GM18861 (cell line): ENCODE measurements around the gene TMEM54.
"Not testable (repeated sequence)": the region's sequence is repeated elsewhere in the genome, so short reads cannot be mapped to it uniquely, and the experiment has no call there.

Experiments used
- ATAC-seq: cut with Tn5 transposase; IDR thresholded peaks from one replicate; pipeline ENCODE4 v1.9.1; 2021; ENCODE audit not compliant: unreplicated experiment

Gene TMEM54

GRCh38 chr1:32919811-32920733 is 18.9 kb upstream of the TMEM54 start:
- no peak for ATAC-seq

- ATAC-seq = no peak
These were observed 17.0 kb upstream of the TMEM54 start for GRCh38 chr1:32918179-32918578.

- ATAC-seq = no peak
These were observed 16.3 kb upstream of the TMEM54 start for GRCh38 chr1:32917521-32917920.

GRCh38 chr1:32915766-32916706 is 14.8 kb upstream of the TMEM54 start:
- ATAC-seq = no peak

GRCh38 chr1:32910319-32910718 is 9.1 kb upstream of the TMEM54 start:
- no peak for ATAC-seq

- ATAC-seq = no peak
These were observed 6.2 kb upstream of the TMEM54 start for GRCh38 chr1:32907435-32907834.

GRCh38 chr1:32906654-32907053 is 5.5 kb upstream of the TMEM54 start:
- no peak for ATAC-seq

- not testable (repeated sequence) for ATAC-seq
These were observed 4.4 kb upstream of the TMEM54 start for GRCh38 chr1:32905588-32905987.

GRCh38 chr1:32904797-32905196 is 3.6 kb upstream of the TMEM54 start:
- ATAC-seq = no peak

- no peak for ATAC-seq
These were observed 3.0 kb upstream of the TMEM54 start for GRCh38 chr1:32903991-32904785.

GRCh38 chr1:32902535-32902920 is 1.3 kb upstream of the TMEM54 start:
- ATAC-seq = no peak

- ATAC-seq = no peak
These were observed 790 bp upstream of the TMEM54 start for GRCh38 chr1:32901823-32902534.

- no peak for ATAC-seq
These were observed 726 bp downstream of the TMEM54 start for GRCh38 chr1:32900371-32900955.

- no peak for ATAC-seq
These were observed 1.4 kb downstream of the TMEM54 start for GRCh38 chr1:32899586-32900296.

- ATAC-seq = no peak
These were observed 2.2 kb downstream of the TMEM54 start for GRCh38 chr1:32898958-32899357.

- no peak for ATAC-seq
These were observed 3.1 kb downstream of the TMEM54 start for GRCh38 chr1:32898056-32898455.

- ATAC-seq = no peak
These were observed 3.8 kb downstream of the TMEM54 start for GRCh38 chr1:32897082-32898049.

GRCh38 chr1:32896451-32896850 is 4.7 kb downstream of the TMEM54 start:
- ATAC-seq = no peak
